Measurements from ENCODE around the gene AIRE.
A peak's percentile ranks its signal among the peaks of the same experiment; 100 is the strongest.

The AIRE gene

DNA sequence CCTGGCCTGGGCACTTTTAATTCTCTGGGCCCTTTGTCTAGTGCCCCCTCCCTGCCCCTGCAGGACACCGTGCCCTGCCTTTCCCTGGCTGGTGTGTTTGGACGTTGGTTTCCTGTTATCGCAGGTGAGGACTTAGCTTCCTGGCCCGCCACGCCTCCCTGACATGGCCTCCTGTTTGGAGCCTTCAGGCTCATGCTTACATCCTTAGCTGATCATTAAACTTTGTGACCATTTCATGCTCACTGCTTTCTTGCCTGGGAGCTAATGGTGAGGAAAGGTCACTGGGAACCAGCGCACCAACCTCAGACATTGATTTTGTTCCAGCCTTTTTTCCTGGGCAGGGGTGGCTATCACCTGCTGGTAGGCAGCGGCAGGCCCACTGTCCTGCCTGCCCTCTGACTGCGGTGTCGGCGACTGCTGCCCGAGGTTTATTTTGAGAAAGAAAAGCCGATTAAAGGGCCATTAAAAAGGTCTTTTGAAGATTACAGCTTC, 17.9 kb downstream of the AIRE start:
- H3K9ac ChIP-seq, result no peak overlapping the region
- H3K4me1 ChIP-seq, result peaks cover 3% of the 10 kb centered on the region
- no peaks in the 10 kb centered on the region for H3K27me3 ChIP-seq (ENCODE audit: control insufficient read depth, insufficient read depth, low read length)
- H3K27ac ChIP-seq, result no peak overlapping the region
- H3K36me3 ChIP-seq (ENCODE audit: control insufficient read depth, insufficient read depth, low read length), result no peaks in the 10 kb centered on the region
- TF ChIP-seq, protein P1, sequence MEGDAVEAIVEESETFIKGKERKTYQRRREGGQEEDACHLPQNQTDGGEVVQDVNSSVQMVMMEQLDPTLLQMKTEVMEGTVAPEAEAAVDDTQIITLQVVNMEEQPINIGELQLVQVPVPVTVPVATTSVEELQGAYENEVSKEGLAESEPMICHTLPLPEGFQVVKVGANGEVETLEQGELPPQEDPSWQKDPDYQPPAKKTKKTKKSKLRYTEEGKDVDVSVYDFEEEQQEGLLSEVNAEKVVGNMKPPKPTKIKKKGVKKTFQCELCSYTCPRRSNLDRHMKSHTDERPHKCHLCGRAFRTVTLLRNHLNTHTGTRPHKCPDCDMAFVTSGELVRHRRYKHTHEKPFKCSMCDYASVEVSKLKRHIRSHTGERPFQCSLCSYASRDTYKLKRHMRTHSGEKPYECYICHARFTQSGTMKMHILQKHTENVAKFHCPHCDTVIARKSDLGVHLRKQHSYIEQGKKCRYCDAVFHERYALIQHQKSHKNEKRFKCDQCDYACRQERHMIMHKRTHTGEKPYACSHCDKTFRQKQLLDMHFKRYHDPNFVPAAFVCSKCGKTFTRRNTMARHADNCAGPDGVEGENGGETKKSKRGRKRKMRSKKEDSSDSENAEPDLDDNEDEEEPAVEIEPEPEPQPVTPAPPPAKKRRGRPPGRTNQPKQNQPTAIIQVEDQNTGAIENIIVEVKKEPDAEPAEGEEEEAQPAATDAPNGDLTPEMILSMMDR (IDR thresholded peaks at IDR 0.05), result no peak
- no peaks in the 10 kb centered on the region for H3K79me2 ChIP-seq
- no peak overlapping the region for H3K4me3 ChIP-seq (ENCODE audit: low read depth, low read length)
- H3K4me2 ChIP-seq (ENCODE audit: low read length), result no peak overlapping the region
- H2AFZ ChIP-seq, result no peak overlapping the region
- no peaks in the 10 kb centered on the region for H3K9me3 ChIP-seq (ENCODE audit: control insufficient read depth, low read length)

DNA sequence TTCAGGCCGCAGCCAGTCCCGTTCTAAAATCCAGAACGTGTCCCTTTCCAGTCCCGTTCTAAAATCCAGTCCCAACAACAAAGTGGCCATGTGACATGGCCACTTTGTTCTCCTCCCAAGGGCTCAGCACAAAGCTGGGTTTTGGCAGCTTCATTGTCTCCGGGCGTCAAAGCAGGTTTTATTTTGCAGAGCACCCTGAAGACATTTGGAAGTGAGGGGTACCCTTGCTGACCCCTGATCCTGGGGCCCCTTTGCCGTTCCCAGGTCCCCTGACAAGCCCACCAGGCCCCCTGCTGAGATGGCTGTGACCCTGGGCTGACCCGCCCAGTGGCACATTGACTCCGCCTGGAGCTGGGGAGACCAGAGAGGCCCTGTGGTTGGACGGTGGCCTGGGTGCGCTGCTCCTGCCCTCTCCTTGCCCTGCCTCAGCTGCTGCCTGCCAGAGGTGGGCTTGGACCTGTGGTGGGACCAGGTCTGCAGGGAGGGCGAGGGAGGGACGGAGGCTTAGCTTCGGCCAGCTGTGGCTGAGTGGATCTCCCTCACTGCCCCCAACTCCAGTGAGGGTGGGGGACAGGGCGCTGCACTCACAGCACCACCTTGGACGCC, 18.4 kb downstream of the AIRE start:
- Histone ChIP-seq H3K79me2 (no peaks in the 10 kb centered on the region), H3K27me3 (ENCODE audit: control insufficient read depth, insufficient read depth, low read length) (no peaks in the 10 kb centered on the region), H2AFZ (no peak overlapping the region), H3K4me3 (ENCODE audit: low read depth, low read length) (no peak overlapping the region), H3K27ac (no peak overlapping the region), H3K4me2 (ENCODE audit: low read length) (no peak overlapping the region), H3K9ac (no peak overlapping the region), H3K9me3 (ENCODE audit: control insufficient read depth, low read length) (no peaks in the 10 kb centered on the region), H3K4me1 (peaks cover 2% of the 10 kb centered on the region), H3K36me3 (ENCODE audit: control insufficient read depth, insufficient read depth, low read length) (no peaks in the 10 kb centered on the region)
- TF ChIP-seq, protein P1 (IDR thresholded peaks at IDR 0.05), result no peak

DNA sequence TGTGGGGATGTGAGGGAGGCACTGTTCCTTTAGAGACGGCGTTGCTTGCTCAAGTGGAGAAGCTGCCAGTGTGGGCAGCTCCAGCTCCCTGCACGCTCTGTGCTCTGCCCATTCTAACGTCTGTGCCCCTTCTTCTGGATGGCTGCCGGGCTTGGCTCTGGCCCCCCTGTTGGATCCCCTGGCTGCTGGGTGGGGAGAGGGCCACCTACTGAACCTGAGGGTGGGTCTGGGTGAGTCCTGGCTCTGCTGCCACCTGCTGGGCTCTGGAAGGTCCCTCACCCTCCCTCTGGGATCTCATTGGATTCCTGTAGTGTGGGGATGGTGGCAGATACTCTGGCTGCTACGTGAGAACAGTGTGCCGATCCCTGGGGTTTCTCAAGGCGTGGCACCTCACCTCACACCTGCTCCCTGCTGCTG, 19.2 kb downstream of the AIRE start:
- Histone ChIP-seq H3K4me1 (no peaks in the 10 kb centered on the region), H3K9me3 (ENCODE audit: control insufficient read depth, low read length) (no peaks in the 10 kb centered on the region), H3K4me3 (ENCODE audit: low read depth, low read length) (no peak overlapping the region), H3K79me2 (no peaks in the 10 kb centered on the region), H3K9ac (no peak overlapping the region), H3K27ac (no peak overlapping the region), H3K36me3 (ENCODE audit: control insufficient read depth, insufficient read depth, low read length) (no peaks in the 10 kb centered on the region), H3K27me3 (ENCODE audit: control insufficient read depth, insufficient read depth, low read length) (no peaks in the 10 kb centered on the region), H3K4me2 (ENCODE audit: low read length) (no peak overlapping the region), H2AFZ (no peak overlapping the region)
- TF ChIP-seq, protein P1 (IDR thresholded peaks at IDR 0.05), result peak; percentile 35

DNA sequence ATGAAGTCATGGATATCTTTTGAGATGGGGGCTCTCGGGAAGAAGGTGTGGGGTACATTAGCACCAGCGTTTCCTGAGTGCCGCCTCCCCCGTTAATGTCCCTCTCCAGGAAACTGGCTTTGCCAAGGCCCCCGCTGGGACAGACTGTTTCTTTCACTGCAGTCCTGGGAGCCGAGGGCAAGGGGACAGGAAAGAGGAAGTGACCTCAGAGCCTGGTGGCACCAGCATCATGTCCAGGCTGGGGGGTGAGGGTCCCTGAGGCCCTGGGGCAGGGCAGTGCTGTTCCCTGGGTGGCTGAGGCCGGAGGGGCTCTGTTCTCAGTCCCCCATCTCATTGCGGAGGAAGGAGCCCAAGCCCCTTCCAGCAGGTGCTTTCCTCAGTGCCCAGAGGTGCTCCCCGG, 20.0 kb downstream of the AIRE start:
- Histone ChIP-seq H3K4me2 (ENCODE audit: low read length) (no peak overlapping the region), H3K27ac (no peak overlapping the region), H2AFZ (no peak overlapping the region), H3K4me1 (no peaks in the 10 kb centered on the region), H3K9me3 (ENCODE audit: control insufficient read depth, low read length) (no peaks in the 10 kb centered on the region), H3K36me3 (ENCODE audit: control insufficient read depth, insufficient read depth, low read length) (no peaks in the 10 kb centered on the region), H3K79me2 (no peaks in the 10 kb centered on the region), H3K4me3 (ENCODE audit: low read depth, low read length) (no peak overlapping the region), H3K9ac (no peak overlapping the region), H3K27me3 (ENCODE audit: control insufficient read depth, insufficient read depth, low read length) (no peaks in the 10 kb centered on the region)
- TF ChIP-seq, protein P1 (IDR thresholded peaks at IDR 0.05), result no peak
